ENCODE results near the gene GNAQ. TPM values are rescaled to one million over a fixed set of nuclear protein-coding genes. Genes with fewer than 3 reads are reported as not detected.

Gene GNAQ
- total RNA-seq, 1 donor from 2014 or later: 35.4 TPM

GRCh38 chr9:77798140-77798539 is 233.5 kb downstream of the GNAQ start:
- no peak for TF ChIP-seq CTCF (IDR thresholded peaks at IDR 0.05; ENCODE audit: insufficient read depth, low read length, poor library complexity, severe bottlenecking)
- H3K4me3 ChIP-seq (ENCODE audit: low read depth, low read length): no peak overlapping the region
- no peak for DNase-seq (ENCODE audit: low read depth)

GRCh38 chr9:77794985-77795384 is 236.6 kb downstream of the GNAQ start:
- peaks cover 2% of the 10 kb centered on the region for H3K36me3 ChIP-seq (ENCODE audit: control insufficient read depth, insufficient read depth, low read length)
- TF ChIP-seq CTCF (IDR thresholded peaks at IDR 0.05; ENCODE audit: insufficient read depth, low read length, poor library complexity, severe bottlenecking): no peak
- H3K4me3 ChIP-seq (ENCODE audit: low read depth, low read length): no peak overlapping the region
- no peak for DNase-seq (ENCODE audit: low read depth)
- H3K27me3 ChIP-seq (ENCODE audit: control insufficient read depth, insufficient read depth, low read length): no peaks in the 10 kb centered on the region

More at GRCh38 chr9:77798140-77798539, 233.5 kb downstream of the GNAQ start:
- Histone ChIP-seq H3K27me3 (ENCODE audit: control insufficient read depth, insufficient read depth, low read length) (no peaks in the 10 kb centered on the region), H3K36me3 (ENCODE audit: control insufficient read depth, insufficient read depth, low read length) (peaks cover 2% of the 10 kb centered on the region)

GRCh38 chr9:77793849-77794248 is 237.8 kb downstream of the GNAQ start:
- no peak for TF ChIP-seq CTCF (IDR thresholded peaks at IDR 0.05; ENCODE audit: insufficient read depth, low read length, poor library complexity, severe bottlenecking)
- DNase-seq (ENCODE audit: low read depth): no peak
- H3K27me3 ChIP-seq (ENCODE audit: control insufficient read depth, insufficient read depth, low read length): no peaks in the 10 kb centered on the region
- H3K36me3 ChIP-seq (ENCODE audit: control insufficient read depth, insufficient read depth, low read length): peaks cover 2% of the 10 kb centered on the region
- no peak overlapping the region for H3K4me3 ChIP-seq (ENCODE audit: low read depth, low read length)

GRCh38 chr9:77789891-77790290 is 241.7 kb downstream of the GNAQ start:
- Histone ChIP-seq H3K36me3 (ENCODE audit: control insufficient read depth, insufficient read depth, low read length) (no peaks in the 10 kb centered on the region), H3K4me3 (ENCODE audit: low read depth, low read length) (no peak overlapping the region), H3K27me3 (ENCODE audit: control insufficient read depth, insufficient read depth, low read length) (no peaks in the 10 kb centered on the region)
- no peak for DNase-seq (ENCODE audit: low read depth)
- no peak for TF ChIP-seq CTCF (IDR thresholded peaks at IDR 0.05; ENCODE audit: insufficient read depth, low read length, poor library complexity, severe bottlenecking)

GRCh38 chr9:77785341-77785740 is 246.3 kb downstream of the GNAQ start:
- H3K36me3 ChIP-seq (ENCODE audit: control insufficient read depth, insufficient read depth, low read length): no peaks in the 10 kb centered on the region
- DNase-seq (ENCODE audit: low read depth): no peak
- no peaks in the 10 kb centered on the region for H3K27me3 ChIP-seq (ENCODE audit: control insufficient read depth, insufficient read depth, low read length)
- no peak for TF ChIP-seq CTCF (IDR thresholded peaks at IDR 0.05; ENCODE audit: insufficient read depth, low read length, poor library complexity, severe bottlenecking)
- H3K4me3 ChIP-seq (ENCODE audit: low read depth, low read length): no peak overlapping the region

GRCh38 chr9:77783518-77783917 is 248.1 kb downstream of the GNAQ start:
- H3K36me3 ChIP-seq (ENCODE audit: control insufficient read depth, insufficient read depth, low read length): no peaks in the 10 kb centered on the region
- TF ChIP-seq CTCF (IDR thresholded peaks at IDR 0.05; ENCODE audit: insufficient read depth, low read length, poor library complexity, severe bottlenecking): no peak
- H3K27me3 ChIP-seq (ENCODE audit: control insufficient read depth, insufficient read depth, low read length): no peaks in the 10 kb centered on the region
- no peak overlapping the region for H3K4me3 ChIP-seq (ENCODE audit: low read depth, low read length)
- DNase-seq (ENCODE audit: low read depth): no peak

Data from kidney epithelial cell (primary cell).